HEK293 (cell line): ENCODE results near the gene STEAP4.

ENCODE experiments used
- CTCF ChIA-PET: fragments of 350-600 bp; formaldehyde crosslinking; extraction: SDS; loops from one replicate; lab custom pipeline; 2021; ENCODE audit warnings: antibody characterized with exemption; lab: Yijun Ruan, JAX
- POLR2A ChIA-PET: fragments of 300-600 bp; formaldehyde crosslinking; extraction: SDS; loops from one replicate; lab custom pipeline; 2020; ENCODE audit warnings: antibody characterized with exemption, inconsistent platforms; lab: Yijun Ruan, JAX
- H3K27ac ChIP-seq: fragments of 200-500 bp; sonication (Bioruptor generic); 2 replicates; pipeline ENCODE4 v1.5.1; 2014; ENCODE audit warnings: low read depth, low read length, control low read depth, inconsistent platforms; ENCODE audit errors: extremely low read depth
- H3K36me3 ChIP-seq, 2 experiments: fragments of 200-500 bp in 1 of 2; sonication (Bioruptor generic) in 1 of 2; 1 replicate in 1 of 2; 2 replicates in 1 of 2; pipeline ENCODE4 v1.5.1; 2014 to 2017; ENCODE audit warnings: inconsistent platforms in 2 of 2, low read length in 2 of 2; ENCODE audit not compliant: control insufficient read depth in 2 of 2, insufficient read depth in 1 of 2
- H3K4me1 ChIP-seq: fragments of 200-500 bp; sonication (Bioruptor generic); 2 replicates; pipeline ENCODE4 v1.5.1; 2014; ENCODE audit warnings: mild to moderate bottlenecking, low read length, inconsistent platforms; ENCODE audit not compliant: control insufficient read depth, insufficient read depth
- H3K4me3 ChIP-seq: 2 replicates; pipeline ENCODE4 v1.5.1; 2011; ENCODE audit warnings: low read depth, mild to moderate bottlenecking, control low read depth, low read length, moderate library complexity
- H3K9me3 ChIP-seq: fragments of 200-500 bp; sonication (Bioruptor generic); 2 replicates; pipeline ENCODE4 v1.5.1; 2014; ENCODE audit warnings: low read depth, low read length, inconsistent platforms; ENCODE audit not compliant: control insufficient read depth, insufficient read depth
- CTCF ChIP-seq: fragments of 450-650 bp; formaldehyde crosslinking; IDR thresholded peaks from 2 replicates; pipeline ENCODE4 v1.5.1; 2016; ENCODE audit warnings: missing biosample characterization, missing genetic modification characterization
- PATZ1 ChIP-seq: fragments of 450-650 bp; formaldehyde crosslinking; IDR thresholded peaks from 2 replicates; pipeline ENCODE4 v1.5.1; 2016; ENCODE audit warnings: missing biosample characterization, missing genetic modification characterization
- PRDM4 ChIP-seq: fragments of 450-650 bp; formaldehyde crosslinking; IDR thresholded peaks from 2 replicates; pipeline ENCODE4 v1.5.1; 2017; ENCODE audit warnings: missing biosample characterization, missing genetic modification characterization
- RBAK ChIP-seq: fragments of 450-650 bp; formaldehyde crosslinking; IDR thresholded peaks from 2 replicates; pipeline ENCODE4 v1.5.1; 2016; ENCODE audit warnings: missing biosample characterization, missing genetic modification characterization
- ZBTB49 ChIP-seq: fragments of 450-650 bp; formaldehyde crosslinking; IDR thresholded peaks from 2 replicates; pipeline ENCODE4 v1.5.1; 2016; ENCODE audit warnings: missing biosample characterization, missing genetic modification characterization, low read depth
- ZFHX2 ChIP-seq: fragments of 450-650 bp; formaldehyde crosslinking; conservative IDR thresholded peaks from 2 replicates; pipeline ENCODE4 v1.5.1; 2016; ENCODE audit warnings: missing biosample characterization, missing genetic modification characterization
- ZNF140 ChIP-seq: fragments of 450-650 bp; formaldehyde crosslinking; IDR thresholded peaks from 2 replicates; pipeline ENCODE4 v1.5.1; 2016; ENCODE audit warnings: missing biosample characterization, missing genetic modification characterization
- ZNF157 ChIP-seq: fragments of 450-650 bp; formaldehyde crosslinking; IDR thresholded peaks from 2 replicates; pipeline ENCODE4 v1.5.1; 2016; ENCODE audit warnings: missing biosample characterization, missing genetic modification characterization
- ZNF16 ChIP-seq: fragments of 450-650 bp; formaldehyde crosslinking; IDR thresholded peaks from 2 replicates; pipeline ENCODE4 v1.5.1; 2016; ENCODE audit warnings: low read depth, missing biosample characterization, missing genetic modification characterization
- ZNF311 ChIP-seq: fragments of 450-650 bp; formaldehyde crosslinking; IDR thresholded peaks from 2 replicates; pipeline ENCODE4 v1.5.1; 2017; ENCODE audit warnings: missing biosample characterization, missing genetic modification characterization, borderline replicate concordance
- ZNF391 ChIP-seq: fragments of 450-650 bp; formaldehyde crosslinking; IDR thresholded peaks from 2 replicates; pipeline ENCODE4 v1.5.1; 2016; ENCODE audit warnings: low read depth, missing biosample characterization, missing genetic modification characterization, borderline replicate concordance
- ZNF513 ChIP-seq: fragments of 450-650 bp; IDR thresholded peaks from 2 replicates; pipeline ENCODE4 v1.5.1; 2018; ENCODE audit warnings: missing biosample characterization, missing genetic modification characterization
- ZNF585B ChIP-seq: fragments of 450-650 bp; formaldehyde crosslinking; IDR thresholded peaks from 2 replicates; pipeline ENCODE4 v1.5.1; 2016; ENCODE audit warnings: missing biosample characterization, missing genetic modification characterization
- ZNF629 ChIP-seq: fragments of 450-650 bp; formaldehyde crosslinking; IDR thresholded peaks from 2 replicates; pipeline ENCODE4 v1.5.1; 2017; ENCODE audit warnings: missing biosample characterization, missing genetic modification characterization
- ZSCAN23 ChIP-seq: fragments of 450-650 bp; formaldehyde crosslinking; IDR thresholded peaks from 2 replicates; pipeline ENCODE4 v1.5.1; 2016; ENCODE audit warnings: missing biosample characterization, missing genetic modification characterization
- ZSCAN30 ChIP-seq: fragments of 450-650 bp; IDR thresholded peaks from 2 replicates; pipeline ENCODE4 v1.5.1; 2018; ENCODE audit warnings: missing biosample characterization, mild to moderate bottlenecking, missing genetic modification characterization, moderate library complexity

Gene STEAP4

GRCh38 chr7:88229302-88229995, 77.2 kb downstream of the STEAP4 start:
- Histone ChIP-seq H3K4me1 (no peaks in the 10 kb centered on the region), H3K36me3 (no peaks in the 10 kb centered on the region), H3K4me3 (no peak overlapping the region), H3K9me3 (no peaks in the 10 kb centered on the region), H3K27ac (no peak overlapping the region)
- TF ChIP-seq ZNF391 (tag by site-specific recombination) = no peak
- no peak for TF ChIP-seq ZNF16
- no peak for TF ChIP-seq ZNF513
- no peak for TF ChIP-seq ZSCAN23 (tag by site-specific recombination)
- no peak for TF ChIP-seq ZNF311 (tag by site-specific recombination)
- no peak for TF ChIP-seq ZNF140 (tag by site-specific recombination)
- TF ChIP-seq ZNF157 (tag by site-specific recombination) = no peak
- TF ChIP-seq RBAK (tag by site-specific recombination) = no peak
- no peak for TF ChIP-seq ZNF629 (tag by site-specific recombination)
- no peak for TF ChIP-seq CTCF (tag by site-specific recombination)
- TF ChIP-seq ZSCAN30 (tag by site-specific recombination) = no peak
- TF ChIP-seq PATZ1 (tag by site-specific recombination) = no peak
- TF ChIP-seq ZFHX2 (tag by site-specific recombination) = no peak
- no peak for TF ChIP-seq ZNF585B (tag by site-specific recombination)
- no peak for TF ChIP-seq PRDM4 (tag by site-specific recombination)
- TF ChIP-seq ZBTB49 (tag by site-specific recombination) = no peak
- CTCF ChIA-PET = interaction anchor here (1.0 to 1.5 kb wide), 2 partner anchors 14 to 128 kb away, joined by 3 to 4 read pairs; no protein-coding TSS in a partner anchor
- POLR2A ChIA-PET = no interaction called here
